Measurements from ENCODE around the gene MAD2L2.

The MAD2L2 gene

GRCh38 chr1:11629184-11630016, 51.5 kb downstream of the MAD2L2 start:
- no peak for DNase-seq (ENCODE audit: low spot score)

GRCh38 chr1:11628767-11629166, 52.2 kb downstream of the MAD2L2 start:
- no peak for DNase-seq (ENCODE audit: low spot score)

DNA sequence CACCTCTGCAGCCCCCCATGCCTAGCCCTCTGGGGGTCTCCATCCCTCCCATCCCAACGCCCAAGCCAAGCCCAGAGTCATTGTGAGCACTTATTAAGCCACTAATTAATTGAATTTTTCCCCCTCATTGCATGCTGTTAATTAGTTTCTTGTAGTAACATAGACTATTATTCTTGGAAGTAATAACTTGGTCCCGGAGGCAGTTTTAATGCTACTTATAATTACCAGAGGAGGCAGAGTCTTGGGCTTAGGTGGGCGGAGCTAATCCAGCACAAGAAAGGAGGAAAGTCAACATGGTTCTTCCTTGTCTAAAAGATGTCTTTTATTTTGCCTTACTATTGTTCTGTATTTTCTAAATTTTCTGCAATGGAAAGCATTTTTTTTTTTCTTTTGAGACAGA, 54.4 kb downstream of the MAD2L2 start:
- DNase-seq (ENCODE audit: low spot score), result no peak
